Mesendoderm (in vitro differentiated cells): ENCODE measurements around the gene NPIPB2.

Source experiments
- DNase-seq: peaks from one replicate; pipeline ENCODE4 v3.0.0; 2013
- H2AK5ac ChIP-seq: 2 replicates; pipeline ENCODE4 v1.6.1; 2013; ENCODE audit warnings: low read length, inconsistent platforms
- H2BK120ac ChIP-seq: 2 replicates; pipeline ENCODE4 v1.6.1; 2013; ENCODE audit warnings: low read depth, mild to moderate bottlenecking, low read length, moderate library complexity, mixed read lengths
- H2BK15ac ChIP-seq: replicated peaks from 2 replicates; pipeline ENCODE4 v1.6.1; 2013; ENCODE audit warnings: low read depth, mild to moderate bottlenecking, moderate library complexity
- H2BK5ac ChIP-seq: 2 replicates; pipeline ENCODE4 v1.6.1; 2013; ENCODE audit warnings: low read length, inconsistent platforms
- H3K18ac ChIP-seq: 2 replicates; pipeline ENCODE4 v1.6.1; 2013; ENCODE audit warnings: mild to moderate bottlenecking, low read length, mixed read lengths
- H3K23ac ChIP-seq: one replicate; pipeline ENCODE4 v1.6.1; 2013; ENCODE audit warnings: low read length
- H3K27ac ChIP-seq: 2 replicates; pipeline ENCODE4 v1.5.1; 2013; ENCODE audit warnings: low read depth, mild to moderate bottlenecking, inconsistent platforms, low read length, moderate library complexity
- H3K27me3 ChIP-seq: 2 replicates; pipeline ENCODE4 v1.6.1; 2013; ENCODE audit warnings: low read length, control low read depth, mild to moderate bottlenecking, inconsistent platforms; ENCODE audit not compliant: insufficient read depth, poor library complexity
- H3K36me3 ChIP-seq: 2 replicates; pipeline ENCODE4 v1.6.1; 2013; ENCODE audit warnings: low read length, inconsistent platforms; ENCODE audit not compliant: control insufficient read depth, insufficient read depth
- H3K4ac ChIP-seq: one replicate; pipeline ENCODE4 v1.6.1; 2013; ENCODE audit warnings: low read depth, mild to moderate bottlenecking, low read length, moderate library complexity
- H3K4me1 ChIP-seq: 2 replicates; pipeline ENCODE4 v1.6.1; 2013; ENCODE audit warnings: low read depth, low read length, inconsistent platforms; ENCODE audit not compliant: control insufficient read depth
- H3K4me2 ChIP-seq: 2 replicates; pipeline ENCODE4 v1.6.1; 2013; ENCODE audit warnings: low read length
- H3K4me3 ChIP-seq: 2 replicates; pipeline ENCODE4 v1.5.1; 2013; ENCODE audit warnings: mild to moderate bottlenecking, low read length
- H3K56ac ChIP-seq: one replicate; pipeline ENCODE4 v1.6.1; 2013; ENCODE audit warnings: low read length
- H3K79me1 ChIP-seq: 2 replicates; pipeline ENCODE4 v1.6.1; 2013; ENCODE audit warnings: low read length, inconsistent platforms
- H3K79me2 ChIP-seq: 2 replicates; pipeline ENCODE4 v1.6.1; 2013; ENCODE audit warnings: mild to moderate bottlenecking, low read length; ENCODE audit not compliant: control insufficient read depth, insufficient read depth
- H3K9ac ChIP-seq: 2 replicates; pipeline ENCODE4 v1.6.1; 2013; ENCODE audit warnings: low read length, inconsistent platforms
- H4K5ac ChIP-seq: one replicate; pipeline ENCODE4 v1.6.1; 2013; ENCODE audit warnings: low read length
- H4K8ac ChIP-seq: one replicate; pipeline ENCODE4 v1.6.1; 2013; ENCODE audit warnings: low read depth, mild to moderate bottlenecking, control low read depth, low read length, moderate library complexity
- WGBS: extraction: QIAGEN DNeasy Blood & Tissue Kit; methylation state at CpG from one replicate; pipeline ENCODE4 v1.1.7; 2013; ENCODE audit warnings: low lambda C conversion rate, missing lambda C conversion rate; ENCODE audit not compliant: insufficient coverage; ENCODE audit errors: extremely low coverage; 5-methylcytosine and 5-hydroxymethylcytosine counted together

NPIPB2 gene

GRCh38 chr16:11980136-11980844, 38.4 kb upstream of the NPIPB2 start:
- Histone ChIP-seq H3K79me1 (peaks cover 2% of the 10 kb centered on the region), H3K56ac (no peak overlapping the region), H4K8ac (no peak overlapping the region), H3K4me1 (peaks cover 5% of the 10 kb centered on the region), H3K27ac (no peak overlapping the region), H3K27me3 (no peaks in the 10 kb centered on the region), H2BK120ac (no peak overlapping the region), H3K4me2 (no peak overlapping the region), H2BK15ac (no peak overlapping the region), H3K18ac (no peak overlapping the region), H3K36me3 (no peaks in the 10 kb centered on the region), H4K5ac (no peak overlapping the region), H3K23ac (no peak overlapping the region), H3K4ac (no peak overlapping the region), H3K79me2 (no peaks in the 10 kb centered on the region), H2BK5ac (no peak overlapping the region), H3K4me3 (no peak overlapping the region), H3K9ac (no peak overlapping the region), H2AK5ac (no peak overlapping the region)
- DNase-seq = no peak
- no CpG with 5 or more reads among the region's 5 CpGs for WGBS

- no peaks in the 10 kb centered on the region for H3K79me2 ChIP-seq
- no peak overlapping the region for H2AK5ac ChIP-seq
- H4K8ac ChIP-seq = no peak overlapping the region
- no peak overlapping the region for H3K9ac ChIP-seq
- H3K4me1 ChIP-seq = peaks cover 5% of the 10 kb centered on the region
- H3K4me3 ChIP-seq = no peak overlapping the region
- no peak overlapping the region for H2BK120ac ChIP-seq
- no peak overlapping the region for H3K27ac ChIP-seq
- H3K4ac ChIP-seq = no peak overlapping the region
- no CpG with 5 or more reads among the region's 9 CpGs for WGBS
- no peak overlapping the region for H3K56ac ChIP-seq
- no peak for DNase-seq
- H3K18ac ChIP-seq = no peak overlapping the region
- H2BK15ac ChIP-seq = no peak overlapping the region
- no peak overlapping the region for H3K23ac ChIP-seq
- peaks cover 2% of the 10 kb centered on the region for H3K79me1 ChIP-seq
- no peaks in the 10 kb centered on the region for H3K36me3 ChIP-seq
- no peaks in the 10 kb centered on the region for H3K27me3 ChIP-seq
- H3K4me2 ChIP-seq = no peak overlapping the region
- no peak overlapping the region for H4K5ac ChIP-seq
- no peak overlapping the region for H2BK5ac ChIP-seq
Measured at GRCh38 chr16:11979013-11979672, 37.3 kb upstream of the NPIPB2 start.

GRCh38 chr16:11978080-11978479, 36.2 kb upstream of the NPIPB2 start:
- no peak overlapping the region for H2AK5ac ChIP-seq
- no peak overlapping the region for H4K5ac ChIP-seq
- no peak overlapping the region for H3K4ac ChIP-seq
- H3K27ac ChIP-seq = no peak overlapping the region
- no peak for DNase-seq
- no peak overlapping the region for H2BK120ac ChIP-seq
- H3K4me1 ChIP-seq = peaks cover 5% of the 10 kb centered on the region
- H3K79me1 ChIP-seq = peaks cover 2% of the 10 kb centered on the region
- H4K8ac ChIP-seq = no peak overlapping the region
- no peak overlapping the region for H3K4me2 ChIP-seq
- no peak overlapping the region for H3K9ac ChIP-seq
- H3K18ac ChIP-seq = no peak overlapping the region
- no peak overlapping the region for H3K23ac ChIP-seq
- H3K56ac ChIP-seq = no peak overlapping the region
- no peaks in the 10 kb centered on the region for H3K36me3 ChIP-seq
- H3K27me3 ChIP-seq = no peaks in the 10 kb centered on the region
- H2BK15ac ChIP-seq = no peak overlapping the region
- no peak overlapping the region for H3K4me3 ChIP-seq
- H2BK5ac ChIP-seq = no peak overlapping the region
- WGBS = no CpG with 5 or more reads among the region's 2 CpGs
- H3K79me2 ChIP-seq = no peaks in the 10 kb centered on the region

- H3K4ac ChIP-seq = no peak overlapping the region
- DNase-seq = no peak
- no peak overlapping the region for H2BK15ac ChIP-seq
- H3K23ac ChIP-seq = no peak overlapping the region
- peak overlapping the region; percentile 85 for H3K56ac ChIP-seq
- peaks cover 5% of the 10 kb centered on the region for H3K4me1 ChIP-seq
- H3K9ac ChIP-seq = peak overlapping the region; percentile 71
- no peak overlapping the region for H2AK5ac ChIP-seq
- no peak overlapping the region for H4K5ac ChIP-seq
- H3K27me3 ChIP-seq = no peaks in the 10 kb centered on the region
- WGBS = no CpG with 5 or more reads among the region's 12 CpGs
- no peaks in the 10 kb centered on the region for H3K79me2 ChIP-seq
- peak overlapping the region; percentile 93 for H3K4me2 ChIP-seq
- no peak overlapping the region for H2BK5ac ChIP-seq
- H3K79me1 ChIP-seq = peaks cover 2% of the 10 kb centered on the region
- H2BK120ac ChIP-seq = no peak overlapping the region
- H3K36me3 ChIP-seq = no peaks in the 10 kb centered on the region
- peak overlapping the region; percentile 61 for H3K4me3 ChIP-seq
- no peak overlapping the region for H3K18ac ChIP-seq
- H4K8ac ChIP-seq = no peak overlapping the region
- H3K27ac ChIP-seq = no peak overlapping the region
Measured at GRCh38 chr16:11977376-11978041, 35.7 kb upstream of the NPIPB2 start.

- H4K8ac ChIP-seq = no peak overlapping the region
- peak overlapping the region; percentile 61 for H3K4me3 ChIP-seq
- H3K4ac ChIP-seq = no peak overlapping the region
- H2BK120ac ChIP-seq = no peak overlapping the region
- H3K18ac ChIP-seq = peak overlapping the region; percentile 39
- no peaks in the 10 kb centered on the region for H3K27me3 ChIP-seq
- no peaks in the 10 kb centered on the region for H3K36me3 ChIP-seq
- H3K79me2 ChIP-seq = no peaks in the 10 kb centered on the region
- WGBS = no CpG with 5 or more reads among the region's 22 CpGs
- H3K56ac ChIP-seq = peak overlapping the region; percentile 85
- H2AK5ac ChIP-seq = no peak overlapping the region
- H3K4me1 ChIP-seq = peaks cover 5% of the 10 kb centered on the region
- H3K9ac ChIP-seq = peak overlapping the region; percentile 71
- H3K4me2 ChIP-seq = peak overlapping the region; percentile 93
- peaks cover 2% of the 10 kb centered on the region for H3K79me1 ChIP-seq
- peak overlapping the region; percentile 97 for H3K23ac ChIP-seq
- no peak overlapping the region for H4K5ac ChIP-seq
- no peak overlapping the region for H2BK15ac ChIP-seq
- DNase-seq = no peak
- no peak overlapping the region for H3K27ac ChIP-seq
- H2BK5ac ChIP-seq = no peak overlapping the region
Measured at GRCh38 chr16:11976850-11977375, 35.1 kb upstream of the NPIPB2 start.
